ENCODE results near the gene NWD2.

The NWD2 gene

GRCh38 chr4:37450309-37450708, 205.8 kb downstream of the NWD2 start:
- TF ChIP-seq ZFX (IDR thresholded peaks at IDR 0.05; ENCODE audit: borderline replicate concordance) (no peak), CTCF (IDR thresholded peaks at IDR 0.05) (no peak)
- H3K27ac ChIP-seq = no peak overlapping the region

GRCh38 chr4:37450911-37451310, 206.4 kb downstream of the NWD2 start:
- TF ChIP-seq ZFX (IDR thresholded peaks at IDR 0.05; ENCODE audit: borderline replicate concordance) = no peak
- no peak for TF ChIP-seq CTCF (IDR thresholded peaks at IDR 0.05)
- no peak overlapping the region for H3K27ac ChIP-seq

GRCh38 chr4:37451656-37452055, 207.1 kb downstream of the NWD2 start:
- H3K27ac ChIP-seq = no peak overlapping the region
- TF ChIP-seq ZFX (IDR thresholded peaks at IDR 0.05; ENCODE audit: borderline replicate concordance) (no peak), CTCF (IDR thresholded peaks at IDR 0.05) (no peak)

- peak overlapping the region; percentile 69 for H3K27ac ChIP-seq
- TF ChIP-seq ZFX (IDR thresholded peaks at IDR 0.05; ENCODE audit: borderline replicate concordance) = no peak
- TF ChIP-seq CTCF (IDR thresholded peaks at IDR 0.05) = peak; percentile 83
These were observed 208.4 kb downstream of the NWD2 start for GRCh38 chr4:37452952-37453280.

- no peak for TF ChIP-seq ZFX (IDR thresholded peaks at IDR 0.05; ENCODE audit: borderline replicate concordance)
- TF ChIP-seq CTCF (IDR thresholded peaks at IDR 0.05) = peak; percentile 69
- peak overlapping the region; percentile 69 for H3K27ac ChIP-seq
These were observed 208.9 kb downstream of the NWD2 start for GRCh38 chr4:37453281-37453998.

- peak overlapping the region; percentile 69 for H3K27ac ChIP-seq
- TF ChIP-seq CTCF (IDR thresholded peaks at IDR 0.05) (no peak), ZFX (IDR thresholded peaks at IDR 0.05; ENCODE audit: borderline replicate concordance) (no peak)
These were observed 209.7 kb downstream of the NWD2 start for GRCh38 chr4:37453999-37454800.

Data from 22Rv1 (cell line).